Measurements from ENCODE around the gene RAD51B.
A peak's percentile ranks its signal among the peaks of the same experiment; 100 is the strongest.

RAD51B gene

GRCh38 chr14:68273413-68273812 lies 453.8 kb downstream of the RAD51B start:
- no peak overlapping the region for H3K4me3 ChIP-seq (ENCODE audit: low read length)
- DNase-seq (ENCODE audit: low read depth), result no peak
- TF ChIP-seq CTCF (conservative IDR thresholded peaks at IDR 0.05; ENCODE audit: low read depth, low read length), result no peak

- H3K4me3 ChIP-seq (ENCODE audit: low read length), result no peak overlapping the region
- TF ChIP-seq CTCF (conservative IDR thresholded peaks at IDR 0.05; ENCODE audit: low read depth, low read length), result no peak
- DNase-seq (ENCODE audit: low read depth), result no peak
Observed at GRCh38 chr14:68274725-68275124, 455.1 kb downstream of the RAD51B start.

- no peak for TF ChIP-seq CTCF (conservative IDR thresholded peaks at IDR 0.05; ENCODE audit: low read depth, low read length)
- no peak overlapping the region for H3K4me3 ChIP-seq (ENCODE audit: low read length)
- DNase-seq (ENCODE audit: low read depth), result peak; percentile 36
Observed at GRCh38 chr14:68278576-68279436, 459.2 kb downstream of the RAD51B start.

- no peak overlapping the region for H3K4me3 ChIP-seq (ENCODE audit: low read length)
- TF ChIP-seq CTCF (conservative IDR thresholded peaks at IDR 0.05; ENCODE audit: low read depth, low read length), result no peak
- no peak for DNase-seq (ENCODE audit: low read depth)
Observed at GRCh38 chr14:68279437-68279720, 459.8 kb downstream of the RAD51B start.

GRCh38 chr14:68279777-68280233 lies 460.2 kb downstream of the RAD51B start:
- TF ChIP-seq CTCF (conservative IDR thresholded peaks at IDR 0.05; ENCODE audit: low read depth, low read length), result no peak
- no peak for DNase-seq (ENCODE audit: low read depth)
- no peak overlapping the region for H3K4me3 ChIP-seq (ENCODE audit: low read length)

GRCh38 chr14:68281497-68281896 lies 461.9 kb downstream of the RAD51B start:
- TF ChIP-seq CTCF (conservative IDR thresholded peaks at IDR 0.05; ENCODE audit: low read depth, low read length), result no peak
- no peak for DNase-seq (ENCODE audit: low read depth)
- no peak overlapping the region for H3K4me3 ChIP-seq (ENCODE audit: low read length)
